GM18868 (cell line): ENCODE measurements around the gene RABL6.
"Not testable (repeated sequence)": the region's sequence is repeated elsewhere in the genome, so short reads cannot be mapped to it uniquely, and the experiment has no call there.

ENCODE experiments used
- ATAC-seq: cut with Tn5 transposase; IDR thresholded peaks from one replicate; pipeline ENCODE4 v1.9.1; 2021; ENCODE audit warnings: mild to moderate bottlenecking, moderate library complexity; ENCODE audit not compliant: unreplicated experiment

RABL6 gene

DNA sequence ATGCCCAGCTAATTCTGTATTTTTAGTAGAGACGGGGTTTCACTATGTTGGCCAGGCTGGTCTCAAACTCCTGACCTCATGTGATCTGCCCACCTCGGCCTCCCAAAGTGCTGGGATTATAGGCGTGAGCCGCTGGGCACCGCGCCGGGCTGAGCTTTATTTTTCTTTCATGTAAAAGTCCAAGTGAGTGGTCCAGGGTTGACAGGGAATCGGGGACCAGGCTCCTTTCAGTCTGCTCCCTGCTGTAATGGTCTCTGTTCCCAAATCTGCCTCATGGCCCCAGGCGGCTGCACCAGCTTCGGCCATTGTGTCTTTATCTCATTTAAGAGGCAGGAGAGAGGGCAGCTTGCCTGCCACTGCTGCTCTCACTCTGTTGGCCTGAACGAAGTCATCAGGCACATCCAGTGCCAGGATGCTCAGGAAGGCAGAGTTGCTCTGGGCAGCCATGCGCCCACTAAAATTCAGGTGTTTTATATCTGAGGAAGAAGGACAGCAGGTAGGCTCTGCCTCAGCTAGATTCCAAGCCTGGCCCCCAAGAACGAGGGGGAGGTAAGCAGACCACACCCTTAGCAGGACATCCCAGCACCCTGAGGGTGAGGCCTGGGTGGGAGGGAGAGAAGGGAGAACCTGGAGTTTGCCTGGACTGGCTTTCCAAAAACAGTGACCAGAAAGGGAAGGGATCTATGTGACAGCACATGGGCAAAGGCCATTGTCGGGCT, 13.3 kb upstream of the RABL6 start:
- ATAC-seq: no peak

DNA sequence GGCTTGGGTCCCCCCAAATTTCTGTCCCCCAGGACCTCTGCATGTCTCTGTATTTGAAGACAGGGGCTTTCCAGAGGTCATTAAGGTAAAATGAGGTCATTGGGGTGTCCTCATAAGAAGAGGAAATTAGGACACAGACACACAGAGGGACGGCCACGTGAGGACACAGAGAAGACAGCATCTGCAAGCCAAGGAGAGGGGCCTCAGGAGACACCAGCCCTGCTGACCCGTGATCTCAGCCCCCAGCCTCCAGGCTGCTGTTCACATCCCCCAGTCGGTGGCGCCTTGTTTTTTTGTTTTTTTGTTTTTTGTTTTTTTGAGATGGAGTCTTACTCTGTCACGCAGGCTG, 12.8 kb upstream of the RABL6 start:
- ATAC-seq: no peak

DNA sequence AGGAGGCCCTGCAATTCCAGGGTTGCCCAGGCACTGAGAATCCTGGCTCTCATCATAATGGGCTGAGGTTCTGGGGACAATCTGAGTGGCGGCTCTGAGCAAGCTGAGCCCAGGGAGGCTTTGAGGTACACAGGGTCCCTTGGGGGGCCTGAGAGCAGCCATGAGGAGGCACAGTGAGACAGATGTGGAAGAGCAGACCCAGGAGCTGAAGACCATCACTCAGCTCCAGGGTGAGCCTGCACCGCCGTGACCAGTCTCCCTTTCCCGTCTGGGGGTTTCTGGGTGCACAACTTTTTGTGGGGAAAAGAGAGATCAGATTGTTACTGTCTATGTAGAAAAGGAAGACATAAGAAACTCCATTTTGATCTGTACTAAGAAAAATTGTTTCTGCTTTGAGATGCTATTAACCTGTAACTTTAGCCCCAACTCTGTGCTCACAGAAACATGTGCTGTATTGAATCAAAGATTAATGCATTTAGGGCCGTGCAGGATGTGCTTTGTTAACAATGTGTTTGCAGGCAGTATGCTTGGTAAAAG, 11.4 kb upstream of the RABL6 start, which contains the start of gene CCDC183:
Gene CCDC183, plus strand, starts transcription at position 101 of the 537 bp plus-strand sequence. Its CDS starts 60 bp downstream, at position 161.
- no peak for ATAC-seq

DNA sequence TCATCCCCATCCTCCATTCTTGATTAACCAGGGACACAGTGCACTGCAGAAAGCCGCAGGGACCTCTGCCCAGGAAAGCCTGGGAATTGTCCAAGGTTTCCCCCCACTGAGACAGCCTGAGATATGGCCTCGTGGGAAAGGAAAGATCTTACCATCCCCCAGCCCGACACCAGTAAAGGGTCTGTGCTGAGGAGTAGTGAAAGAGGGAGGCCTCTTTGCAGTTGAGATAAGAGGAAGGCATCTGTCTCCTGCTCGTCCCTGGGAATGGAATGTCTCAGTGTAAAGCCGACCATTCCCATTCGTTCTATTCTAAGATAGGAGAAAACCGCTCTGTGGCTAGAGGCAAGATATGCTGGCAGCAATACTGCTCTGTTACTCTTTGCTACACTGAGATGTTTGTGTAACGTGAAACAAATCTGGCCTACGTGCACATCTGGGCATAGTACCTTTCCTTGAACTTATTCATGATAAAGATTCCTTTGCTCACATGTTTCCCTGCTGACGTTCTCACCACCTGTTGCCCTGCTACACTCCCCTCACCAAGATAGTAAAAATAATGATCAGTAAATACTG, 10.9 kb upstream of the RABL6 start:
- ATAC-seq: not testable (repeated sequence)

DNA sequence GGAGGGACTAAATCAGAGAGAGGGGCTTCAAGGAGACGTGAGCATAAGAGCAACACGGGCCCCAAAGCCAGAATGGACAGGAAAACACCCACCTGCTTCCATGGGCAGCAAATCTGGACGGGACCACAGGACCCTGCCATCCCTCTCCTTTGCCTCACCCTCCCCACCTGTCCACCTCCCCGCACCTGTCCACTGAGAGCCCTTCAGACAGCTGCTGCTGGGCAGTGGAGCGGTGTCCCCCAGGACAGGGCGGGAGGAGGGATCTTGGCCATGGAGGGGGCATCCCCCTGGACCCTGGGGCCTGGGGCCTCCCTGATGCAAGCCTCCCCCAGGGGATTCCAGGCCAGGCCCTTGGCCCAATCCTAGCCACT, 9.1 kb upstream of the RABL6 start:
- no peak for ATAC-seq

DNA sequence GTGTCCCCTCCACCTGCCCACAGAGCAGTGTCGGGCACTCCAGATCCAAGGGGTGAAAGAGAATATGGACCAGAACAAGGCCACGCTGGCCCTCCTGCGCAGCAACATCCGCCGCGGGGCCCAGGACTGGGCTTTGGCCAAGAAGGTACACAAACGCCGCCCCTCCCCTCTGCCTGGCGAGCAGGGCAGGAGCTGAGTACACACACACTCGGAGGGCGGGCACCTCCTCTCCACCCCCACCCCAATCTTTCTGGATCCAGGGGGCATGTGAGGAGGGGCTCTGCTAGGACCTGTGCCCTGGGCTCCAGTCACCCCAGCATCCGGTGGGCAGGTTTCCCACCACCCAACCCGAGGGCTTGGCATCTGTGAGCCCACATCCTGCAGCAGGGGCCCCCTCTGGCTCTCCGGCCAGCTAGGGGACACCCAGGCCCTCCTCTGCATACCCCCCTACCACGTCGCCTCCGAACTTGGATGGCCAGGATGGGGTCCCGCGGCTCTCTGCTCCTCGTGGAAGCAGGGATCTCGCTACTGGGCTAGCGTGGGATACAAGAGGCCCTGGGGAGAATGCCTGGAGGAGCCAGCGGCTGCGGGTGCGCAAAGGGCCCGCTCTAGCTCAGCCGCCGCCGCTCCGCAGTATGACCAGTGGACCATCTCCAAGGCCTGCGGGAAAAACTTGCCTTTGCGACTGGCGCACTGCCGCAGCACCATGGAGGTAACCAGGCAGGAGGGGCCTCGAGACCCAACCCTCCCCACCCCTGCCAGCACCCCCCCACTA, 8.5 kb upstream of the RABL6 start:
- ATAC-seq: no peak

DNA sequence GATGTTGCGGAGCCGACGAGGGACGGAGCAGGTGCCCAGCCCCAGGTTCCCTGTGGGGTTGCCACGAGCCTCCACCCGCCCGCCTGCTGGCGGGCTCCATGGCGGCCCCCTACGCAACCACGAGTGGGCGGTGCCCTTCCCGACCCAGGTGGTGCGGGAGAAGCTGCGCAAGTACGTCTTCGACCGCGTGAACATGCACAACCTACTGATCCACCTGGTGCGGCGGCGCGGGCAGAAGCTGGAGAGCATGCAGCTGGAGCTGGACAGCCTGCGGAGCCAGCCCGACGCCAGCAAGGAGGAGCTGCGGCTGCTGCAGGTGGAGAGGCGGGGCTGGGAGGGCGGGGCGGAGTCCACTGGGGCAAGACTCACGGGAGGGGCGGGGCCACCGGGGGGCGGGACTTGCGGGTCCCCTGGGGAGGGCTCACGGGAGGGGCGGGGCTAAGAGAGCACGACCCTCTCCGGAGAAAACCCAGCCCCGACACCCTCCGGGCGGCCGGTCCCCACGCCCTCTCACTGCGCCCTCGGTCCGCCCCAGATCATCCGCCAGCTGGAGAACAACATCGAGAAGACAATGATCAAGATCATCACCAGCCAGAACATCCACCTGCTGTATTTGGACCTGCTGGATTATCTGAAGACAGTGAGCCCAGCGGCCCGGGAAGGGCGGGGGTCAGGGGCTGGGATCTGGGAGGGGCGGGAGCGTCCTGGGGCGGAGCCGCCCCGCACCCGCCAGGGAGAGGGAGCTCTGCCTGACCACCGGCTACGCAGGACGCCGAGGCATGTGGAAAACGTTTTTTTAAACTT, 7.7 kb upstream of the RABL6 start:
- ATAC-seq: no peak

DNA sequence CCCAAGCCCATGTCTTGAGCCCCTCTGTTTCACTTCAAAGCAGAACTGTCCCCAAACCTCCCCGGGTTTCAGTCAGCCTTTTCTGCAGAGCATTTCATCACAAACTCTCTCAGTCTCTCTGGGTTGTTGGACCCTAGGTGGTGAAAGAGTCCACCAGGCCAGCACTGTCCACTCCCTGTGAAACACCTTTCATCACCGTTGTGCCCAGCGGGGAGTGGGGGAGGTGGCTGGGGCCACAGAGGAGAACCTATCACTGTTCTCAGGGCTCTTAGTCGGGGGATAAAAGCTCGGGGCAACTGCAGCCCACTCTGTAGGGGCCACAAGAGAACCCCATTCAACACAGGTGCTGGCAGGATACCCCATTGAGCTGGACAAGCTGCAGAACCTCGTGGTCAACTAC, 5.4 kb upstream of the RABL6 start:
- no peak for ATAC-seq

DNA sequence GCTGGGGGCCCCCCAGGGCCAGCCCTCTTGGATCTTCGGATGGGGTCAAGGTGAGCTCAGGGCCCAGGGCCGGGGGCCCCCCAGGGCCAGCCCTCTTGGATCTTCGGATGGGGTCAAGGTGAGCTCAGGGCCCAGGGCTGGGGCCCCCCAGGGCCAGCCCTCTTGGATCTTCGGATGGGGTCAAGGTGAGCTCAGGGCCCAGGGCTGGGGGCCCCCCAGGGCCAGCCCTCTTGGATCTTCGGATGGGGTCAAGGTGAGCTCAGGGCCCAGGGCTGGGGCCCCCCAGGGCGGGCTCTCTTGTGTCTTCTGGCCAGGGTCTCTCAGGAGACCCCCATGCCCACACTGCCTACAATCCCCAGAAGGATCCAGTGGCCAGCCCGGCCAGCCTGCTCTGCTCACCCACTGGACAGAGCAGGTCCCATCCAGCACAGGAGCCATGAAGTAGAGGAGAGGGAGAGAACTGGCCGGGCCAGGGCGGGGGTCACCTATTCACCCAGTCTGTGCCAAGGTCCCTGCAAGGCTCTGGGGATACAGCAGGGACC, 4.7 kb upstream of the RABL6 start:
- not testable (repeated sequence) for ATAC-seq

DNA sequence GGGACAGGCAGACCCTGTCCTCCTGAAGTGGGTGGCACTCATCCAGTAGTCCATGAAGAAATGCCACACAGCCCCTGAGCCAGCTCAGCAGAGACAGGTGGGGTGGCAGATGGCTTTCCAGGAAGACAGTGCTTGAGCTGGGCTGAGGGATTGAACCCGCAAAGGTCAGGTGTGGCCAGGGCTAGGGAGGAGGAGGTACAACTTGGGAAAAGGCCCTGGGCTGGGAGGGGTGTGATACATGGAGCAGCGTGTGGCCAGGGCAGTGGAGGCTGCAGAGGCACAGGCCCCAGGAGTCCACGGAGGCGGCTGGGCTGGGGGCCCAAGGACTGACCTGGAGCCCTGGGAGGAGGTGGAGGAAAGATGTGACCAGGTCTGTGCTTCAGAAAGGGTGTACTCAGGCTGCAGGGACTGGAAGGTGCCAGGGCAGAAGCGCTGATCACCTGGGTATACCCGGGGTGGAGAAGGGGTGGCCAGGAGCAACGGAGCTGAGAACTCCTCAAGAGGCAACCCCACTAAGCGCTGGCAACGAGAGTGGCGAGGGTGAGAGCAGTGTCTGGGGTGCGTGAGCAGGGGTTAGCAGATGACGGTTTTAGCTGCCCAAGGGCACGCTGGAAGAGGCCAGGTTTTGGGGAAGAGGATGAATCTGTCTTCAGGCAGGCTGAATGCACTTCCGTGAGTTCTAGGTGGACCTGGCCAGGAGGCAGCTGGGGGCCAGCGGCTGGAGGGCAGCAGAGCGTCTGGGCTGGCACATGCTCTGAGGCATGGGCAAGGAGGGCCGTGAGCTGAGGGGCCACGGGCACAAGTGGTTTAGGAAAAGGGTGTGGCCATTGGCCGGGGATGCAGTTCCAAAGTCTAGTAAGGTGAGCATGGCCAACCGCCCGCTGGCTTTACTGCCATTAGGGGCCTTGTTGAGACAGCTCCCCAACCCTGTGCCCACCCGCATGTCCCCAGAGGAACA, 3.9 kb upstream of the RABL6 start:
- no peak for ATAC-seq

DNA sequence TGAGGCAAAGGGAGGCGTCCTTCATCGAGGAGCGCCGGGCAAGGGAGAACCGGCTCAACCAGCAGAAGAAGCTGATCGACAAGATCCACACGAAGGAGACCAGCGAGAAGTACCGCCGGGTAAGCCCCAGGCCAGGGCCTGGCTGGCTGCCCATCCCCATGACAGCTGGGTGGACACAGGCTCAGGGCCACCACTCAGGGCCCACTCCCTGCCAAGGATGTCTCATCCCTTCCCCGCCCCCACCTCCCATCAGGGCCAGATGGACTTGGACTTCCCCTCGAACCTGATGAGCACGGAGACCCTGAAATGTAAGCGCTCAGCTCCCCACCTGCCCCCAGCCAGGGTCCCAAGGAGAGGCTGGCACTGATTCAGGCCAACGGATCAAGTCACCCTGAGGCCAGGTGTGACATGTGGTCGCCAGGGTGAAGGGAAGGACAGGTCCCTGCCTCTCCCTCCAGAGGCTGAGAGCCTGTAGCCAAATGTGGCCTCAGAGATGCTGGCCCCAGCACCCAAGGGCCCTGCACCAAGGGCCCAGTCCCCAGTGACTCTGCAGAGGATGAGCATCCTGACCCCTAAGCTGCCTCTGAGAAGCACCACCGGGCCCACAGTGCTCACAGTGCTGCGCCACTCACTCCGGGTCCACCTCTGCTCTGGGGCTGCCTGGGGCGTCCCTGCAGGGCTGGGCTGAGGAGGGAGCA, 3.1 kb upstream of the RABL6 start:
- no peak for ATAC-seq

DNA sequence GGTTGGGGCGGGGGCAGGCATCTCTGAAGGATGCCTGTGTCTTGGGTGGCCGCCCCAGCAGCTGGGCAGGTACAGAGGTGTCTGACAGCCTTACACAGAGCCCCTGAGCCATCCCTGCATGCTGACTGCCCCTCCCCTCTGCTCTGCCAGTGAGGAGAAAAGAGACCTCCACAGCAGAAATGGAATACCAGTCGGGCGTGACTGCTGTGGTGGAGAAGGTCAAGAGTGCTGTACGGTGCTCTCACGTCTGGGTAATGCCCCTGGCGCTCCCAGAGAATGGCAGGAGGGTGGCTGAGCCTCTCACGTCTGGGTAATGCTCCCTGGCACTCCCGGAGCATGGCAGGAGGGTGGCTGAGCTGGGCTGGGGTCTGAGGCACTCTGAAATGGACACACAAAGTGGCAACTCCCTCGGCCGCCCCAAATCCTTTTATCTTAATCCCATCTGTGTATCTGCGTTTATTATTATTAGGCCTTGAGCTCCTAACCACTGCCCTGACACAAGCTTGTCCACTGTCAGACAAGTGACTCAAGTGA, 2.5 kb upstream of the RABL6 start:
- no peak for ATAC-seq

DNA sequence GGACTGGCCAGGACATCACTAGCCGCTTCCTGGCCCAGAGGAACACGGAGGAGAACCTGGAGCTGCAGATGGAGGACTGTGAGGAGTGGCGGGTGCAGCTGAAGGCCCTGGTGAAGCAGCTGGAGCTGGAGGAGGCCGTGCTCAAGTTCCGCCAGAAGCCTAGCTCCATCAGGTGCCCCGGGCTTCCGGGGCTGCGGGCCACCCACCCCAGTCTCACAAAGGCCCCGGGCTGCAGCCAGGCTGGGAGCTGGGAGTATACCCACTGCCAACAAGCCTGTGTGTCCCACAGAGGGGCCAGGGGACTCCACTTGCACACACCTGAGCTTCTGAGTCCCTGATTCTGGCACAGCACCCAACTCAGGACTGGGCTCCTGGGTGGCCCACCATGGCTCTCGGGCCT, 1.7 kb upstream of the RABL6 start:
- no peak for ATAC-seq

DNA sequence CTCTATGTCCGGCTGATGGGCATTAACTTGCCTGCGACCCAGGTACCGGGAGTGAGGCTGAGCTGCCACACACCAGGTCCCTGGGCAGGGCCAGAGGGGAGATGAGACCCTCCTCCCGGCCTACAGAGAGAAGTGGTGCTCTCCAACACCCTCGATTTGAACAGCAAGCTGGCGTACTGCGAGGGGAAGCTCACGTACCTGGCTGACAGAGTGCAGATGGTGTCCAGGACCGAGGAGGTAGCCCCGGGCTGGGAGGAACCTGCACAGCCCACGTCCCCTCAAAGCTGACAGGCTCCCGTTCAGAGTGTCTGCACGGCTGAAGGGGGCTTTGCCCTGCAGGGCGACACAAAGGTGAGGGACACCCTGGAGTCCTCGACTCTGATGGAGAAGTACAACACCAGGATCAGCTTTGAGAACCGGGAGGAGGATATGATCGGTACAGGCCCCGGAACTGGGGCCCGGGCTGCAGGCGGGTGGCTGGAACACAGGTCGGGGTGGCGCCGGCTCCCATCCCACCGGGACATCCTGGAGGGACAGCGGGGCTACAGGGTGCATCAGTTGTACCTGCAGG, 1.0 kb upstream of the RABL6 start:
- ATAC-seq: no peak

DNA sequence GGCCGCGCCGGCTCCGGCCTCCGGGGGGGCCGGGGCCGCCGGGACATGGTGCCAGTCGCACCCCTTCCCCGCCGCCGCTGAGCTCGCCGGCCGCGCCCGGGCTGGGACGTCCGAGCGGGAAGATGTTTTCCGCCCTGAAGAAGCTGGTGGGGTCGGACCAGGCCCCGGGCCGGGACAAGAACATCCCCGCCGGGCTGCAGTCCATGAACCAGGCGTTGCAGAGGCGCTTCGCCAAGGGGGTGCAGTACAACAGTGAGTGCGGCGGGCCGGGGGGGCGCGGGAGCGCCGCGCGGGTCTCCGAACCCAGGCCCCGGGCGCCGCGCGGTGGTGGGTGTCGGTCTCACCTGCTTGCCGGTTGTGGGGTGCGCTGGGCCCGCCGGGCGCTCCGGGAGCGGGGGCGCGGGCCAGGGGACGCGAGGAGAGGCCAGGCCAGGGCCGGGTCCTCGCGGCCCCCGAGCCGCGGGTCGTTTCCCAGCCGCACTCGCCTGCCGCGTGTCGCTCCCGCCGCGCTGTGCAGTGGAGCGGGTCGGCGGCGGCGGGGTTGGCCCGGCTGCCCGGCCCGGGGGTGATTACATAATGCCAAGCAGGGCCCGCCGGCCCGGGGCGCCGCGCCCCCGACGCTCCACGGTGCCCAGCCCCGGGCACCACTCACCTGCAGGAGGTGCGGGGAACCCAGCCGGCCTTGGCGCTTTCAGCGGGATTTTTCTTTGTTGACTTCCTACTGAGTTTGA, 492 bp downstream of the RABL6 start:
- peak; percentile 35 for ATAC-seq

DNA sequence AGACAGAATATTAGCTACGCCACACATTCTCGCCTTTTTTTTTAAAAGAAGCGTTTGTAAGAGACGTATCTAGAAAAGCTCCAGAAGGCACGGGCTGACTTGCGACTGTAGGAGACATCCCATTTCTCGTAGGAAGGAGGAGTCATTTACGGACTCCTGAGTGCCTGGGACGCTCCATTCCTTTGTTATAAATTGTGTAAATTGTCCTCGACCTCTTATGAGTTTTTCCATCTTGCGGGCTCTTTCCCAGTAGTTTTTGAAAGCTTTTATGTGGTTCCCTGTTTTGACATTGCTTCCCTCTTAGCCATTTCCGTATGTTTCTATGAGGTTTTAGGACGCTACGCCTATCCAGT, 1.0 kb downstream of the RABL6 start:
- ATAC-seq: no peak

DNA sequence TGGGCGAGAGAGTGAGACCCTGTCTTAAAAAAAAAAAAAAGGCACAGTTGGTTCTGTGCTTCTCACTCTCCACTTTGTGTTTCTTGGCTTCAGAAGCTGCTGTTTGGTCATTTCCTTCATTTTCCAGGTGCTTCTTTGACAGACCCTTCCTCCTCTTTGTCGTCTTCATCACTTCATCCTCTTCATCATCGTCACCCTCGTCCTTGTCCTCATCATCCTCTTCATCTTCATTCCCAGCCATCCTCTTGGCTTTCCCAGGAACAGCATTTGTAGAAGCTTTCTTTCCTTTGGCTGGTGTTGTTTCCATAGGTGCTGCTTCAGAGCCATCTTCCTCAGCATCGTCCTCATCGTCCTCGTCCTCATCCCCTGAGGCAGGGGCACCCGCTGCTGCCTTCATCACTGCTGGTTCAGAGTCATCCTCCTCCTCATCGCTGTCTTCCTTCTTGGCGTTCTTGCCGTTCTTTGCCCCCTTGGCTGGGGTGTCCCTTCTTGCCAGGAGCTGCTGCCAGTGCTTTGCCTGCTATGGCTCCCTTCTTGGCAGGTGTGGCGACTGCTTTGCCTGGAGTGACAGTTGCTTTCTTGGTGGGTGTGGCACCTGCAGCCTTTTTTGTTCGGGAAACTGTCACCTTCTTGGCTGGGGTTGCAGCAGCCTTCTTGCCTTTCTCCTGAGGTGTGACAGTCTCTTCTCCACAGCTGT, 7.1 kb downstream of the RABL6 start:
- ATAC-seq: no peak
